HFFc6 (cell line): ENCODE data around the gene BAG2. TPM values are rescaled to one million over a fixed set of nuclear protein-coding genes. Genes with fewer than 3 reads are reported as not detected.

Experiments used
- DNase-seq: peaks from one replicate; pipeline ENCODE4 v3.0.0-alpha.2; 2018
- H3K27ac Mint-ChIP-seq: 2 replicates; pipeline ENCODE4 v1.8.0; 2020; ENCODE audit warnings: mild to moderate bottlenecking, mixed read lengths
- H3K27me3 Mint-ChIP-seq: 2 replicates; pipeline ENCODE4 v1.8.0; 2021; ENCODE audit warnings: mild to moderate bottlenecking, moderate library complexity, mixed read lengths; ENCODE audit not compliant: insufficient read depth
- H3K36me3 Mint-ChIP-seq: 2 replicates; pipeline ENCODE4 v1.8.0; 2021; ENCODE audit warnings: low read depth, mixed read lengths
- H3K4me1 Mint-ChIP-seq: 2 replicates; pipeline ENCODE4 v1.8.0; 2020; ENCODE audit warnings: low read depth, mixed read lengths
- H3K4me3 Mint-ChIP-seq: 2 replicates; pipeline ENCODE4 v1.8.0; 2020; ENCODE audit warnings: mild to moderate bottlenecking, moderate library complexity, mixed read lengths
- H3K9me3 Mint-ChIP-seq: 2 replicates; pipeline ENCODE4 v1.8.0; 2020; ENCODE audit warnings: mild to moderate bottlenecking, mixed read lengths
- total RNA-seq, 6 experiments: library from RNA; stranded (reverse); fragmentation: NEBNext Ultra II Directional; extraction: Animal tissue kit (Norgen Biotek cat#: 25700); gene quantifications; 2 replicates in 1 of 6; 3 replicates in 5 of 6; pipeline ENCODE4 v1.2.3, GENCODE V29; 2021
- TF ChIP-seq, protein P1 (sequence below): fragments of 200-600 bp; sonication (generic); IDR thresholded peaks from 2 replicates; pipeline ENCODE4 v1.5.0; 2021; ENCODE audit warnings: antibody characterized with exemption, mild to moderate bottlenecking

The BAG2 gene
- total RNA-seq, 6 experiments from 2014 or later = 26.2 to 31.6 (median 28.3) TPM

DNA sequence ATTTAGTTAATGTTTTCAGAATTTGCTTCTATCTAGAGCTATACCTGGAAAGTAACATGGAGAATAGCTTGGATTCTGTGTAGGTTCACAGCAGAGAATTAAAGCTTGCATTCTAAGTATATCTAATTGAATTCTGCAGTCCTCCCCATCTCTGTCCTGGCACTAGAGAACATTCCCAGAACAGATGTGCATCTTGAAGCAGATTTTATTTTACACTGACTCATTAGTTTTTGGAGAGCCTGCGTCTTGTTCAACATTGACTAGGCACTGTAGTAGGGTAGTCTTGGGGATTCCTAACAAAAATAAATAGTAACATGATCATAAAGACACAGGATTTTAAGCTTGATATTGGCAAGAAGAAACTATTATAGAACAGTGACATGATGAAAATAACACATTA is 36.2 kb upstream of the BAG2 start:
- Mint-ChIP-seq H3K27ac (peak overlapping the region; percentile 45; the same call in 1 of the 2 replicates), H3K36me3 (peaks cover 25% of the 10 kb centered on the region), H3K4me3 (no peak overlapping the region), H3K27me3 (peaks cover 2% of the 10 kb centered on the region; the same call in 1 of the 2 replicates), H3K9me3 (no peaks in the 10 kb centered on the region), H3K4me1 (peaks cover 20% of the 10 kb centered on the region)
- no peak for DNase-seq
- TF ChIP-seq, protein P1, sequence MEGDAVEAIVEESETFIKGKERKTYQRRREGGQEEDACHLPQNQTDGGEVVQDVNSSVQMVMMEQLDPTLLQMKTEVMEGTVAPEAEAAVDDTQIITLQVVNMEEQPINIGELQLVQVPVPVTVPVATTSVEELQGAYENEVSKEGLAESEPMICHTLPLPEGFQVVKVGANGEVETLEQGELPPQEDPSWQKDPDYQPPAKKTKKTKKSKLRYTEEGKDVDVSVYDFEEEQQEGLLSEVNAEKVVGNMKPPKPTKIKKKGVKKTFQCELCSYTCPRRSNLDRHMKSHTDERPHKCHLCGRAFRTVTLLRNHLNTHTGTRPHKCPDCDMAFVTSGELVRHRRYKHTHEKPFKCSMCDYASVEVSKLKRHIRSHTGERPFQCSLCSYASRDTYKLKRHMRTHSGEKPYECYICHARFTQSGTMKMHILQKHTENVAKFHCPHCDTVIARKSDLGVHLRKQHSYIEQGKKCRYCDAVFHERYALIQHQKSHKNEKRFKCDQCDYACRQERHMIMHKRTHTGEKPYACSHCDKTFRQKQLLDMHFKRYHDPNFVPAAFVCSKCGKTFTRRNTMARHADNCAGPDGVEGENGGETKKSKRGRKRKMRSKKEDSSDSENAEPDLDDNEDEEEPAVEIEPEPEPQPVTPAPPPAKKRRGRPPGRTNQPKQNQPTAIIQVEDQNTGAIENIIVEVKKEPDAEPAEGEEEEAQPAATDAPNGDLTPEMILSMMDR = no peak

DNA sequence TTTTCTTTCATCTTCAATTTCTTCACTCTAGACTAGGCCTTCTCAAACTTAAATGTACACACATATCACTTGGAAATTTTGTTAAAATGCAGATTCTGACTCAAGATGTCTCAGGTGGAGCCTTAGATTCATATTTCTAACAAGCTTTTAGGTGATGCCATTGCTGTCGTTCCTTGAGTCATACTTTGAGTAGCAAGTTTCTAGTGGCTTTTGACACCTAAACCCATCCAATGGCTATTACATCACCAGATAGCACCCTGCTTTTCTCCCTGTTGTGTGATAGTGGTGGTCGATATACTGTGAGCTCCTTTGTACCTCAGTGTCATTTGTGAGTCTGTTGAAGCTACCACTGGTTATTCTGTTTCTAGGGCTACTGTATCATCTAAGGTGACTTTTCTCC is 34.8 kb upstream of the BAG2 start:
- peaks cover 8% of the 10 kb centered on the region; the same call in 1 of the 2 replicates for H3K4me1 Mint-ChIP-seq
- DNase-seq = no peak
- no peaks in the 10 kb centered on the region for H3K9me3 Mint-ChIP-seq
- H3K27me3 Mint-ChIP-seq = peaks cover 2% of the 10 kb centered on the region; the same call in 1 of the 2 replicates
- no peak overlapping the region for H3K4me3 Mint-ChIP-seq
- H3K27ac Mint-ChIP-seq = no peak overlapping the region
- peaks cover 30% of the 10 kb centered on the region for H3K36me3 Mint-ChIP-seq
- TF ChIP-seq, protein P1 = no peak

DNA sequence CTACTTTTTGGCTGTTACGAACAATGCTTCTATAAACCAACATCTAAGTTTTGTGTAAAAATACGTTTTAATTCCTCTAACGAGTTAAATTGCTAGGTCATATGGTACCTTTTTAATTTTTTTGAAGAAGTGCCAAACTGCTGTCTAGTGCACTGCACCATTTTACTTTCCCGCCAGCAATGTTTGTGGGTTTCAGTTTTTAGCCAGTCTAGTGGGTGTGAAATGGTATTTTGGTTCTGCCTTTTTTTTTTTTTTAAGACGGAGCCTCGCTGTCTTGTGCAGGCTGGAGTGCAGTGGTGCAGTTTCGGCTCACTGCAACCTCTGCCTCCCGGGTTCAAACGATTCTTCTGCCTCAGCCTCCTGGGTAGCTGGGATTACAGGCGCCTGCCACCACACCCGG is 34.1 kb upstream of the BAG2 start:
- no peaks in the 10 kb centered on the region for H3K9me3 Mint-ChIP-seq
- peaks cover 35% of the 10 kb centered on the region for H3K36me3 Mint-ChIP-seq
- DNase-seq = no peak
- H3K27me3 Mint-ChIP-seq = peaks cover 2% of the 10 kb centered on the region; the same call in 1 of the 2 replicates
- TF ChIP-seq, protein P1 = no peak
- H3K4me3 Mint-ChIP-seq = no peak overlapping the region
- no peak overlapping the region for H3K27ac Mint-ChIP-seq
- H3K4me1 Mint-ChIP-seq = peaks cover 8% of the 10 kb centered on the region; the same call in 1 of the 2 replicates

DNA sequence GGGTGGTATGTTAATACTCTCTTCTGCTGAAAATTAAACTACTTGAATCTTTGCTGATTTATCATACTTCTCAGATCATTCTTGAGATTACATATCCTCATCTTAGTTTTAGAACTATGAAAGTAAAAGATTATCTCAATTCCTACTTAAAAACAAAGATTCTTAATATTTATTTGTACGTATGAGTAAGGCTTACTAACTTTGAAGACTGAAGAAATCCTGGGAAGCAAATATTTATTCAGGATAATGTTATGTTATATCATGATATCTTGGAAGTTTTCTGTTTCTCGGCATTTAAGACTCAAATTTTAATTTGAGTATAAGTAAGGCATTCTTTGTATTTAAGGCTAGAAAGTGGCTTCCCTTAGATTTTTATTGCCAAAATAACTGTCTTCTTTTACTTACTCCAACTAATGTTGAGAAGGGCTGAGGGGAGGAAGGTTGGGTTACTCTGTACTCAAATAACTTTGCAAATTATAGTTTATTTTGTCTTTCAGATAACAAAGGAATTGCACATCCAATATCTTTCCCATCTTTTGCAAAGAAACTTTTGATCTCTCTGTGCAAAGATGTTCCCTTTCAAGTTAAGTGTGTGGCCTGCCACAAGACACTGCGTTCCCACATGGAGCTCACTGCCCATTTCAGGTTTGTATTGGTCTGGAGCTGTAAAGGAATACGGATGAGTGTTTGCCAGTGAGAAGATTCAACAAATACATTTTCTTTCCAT is 30.5 kb upstream of the BAG2 start:
- DNase-seq = no peak
- Mint-ChIP-seq H3K4me3 (no peak overlapping the region), H3K9me3 (no peaks in the 10 kb centered on the region), H3K27me3 (peaks cover 2% of the 10 kb centered on the region; the same call in 1 of the 2 replicates), H3K27ac (no peak overlapping the region), H3K36me3 (peaks cover 38% of the 10 kb centered on the region), H3K4me1 (no peaks in the 10 kb centered on the region)
- TF ChIP-seq, protein P1 = no peak

DNA sequence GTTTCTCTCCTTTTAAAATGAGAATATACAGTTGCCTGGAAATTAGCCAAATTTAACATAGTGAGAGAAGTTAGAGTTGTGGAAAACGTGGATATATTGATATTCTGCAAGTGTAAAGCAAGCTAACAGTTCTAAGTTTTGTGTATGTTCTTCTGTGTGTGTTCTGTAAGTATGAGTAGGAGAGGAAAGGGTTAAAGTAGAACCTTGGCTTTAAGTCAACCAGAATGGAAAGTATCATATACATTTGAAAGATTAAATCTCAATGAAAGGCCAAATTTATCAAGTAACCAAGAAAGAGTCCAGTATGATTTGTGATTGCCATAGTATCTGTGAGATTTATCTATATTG is 30.0 kb upstream of the BAG2 start:
- TF ChIP-seq, protein P1 = no peak
- Mint-ChIP-seq H3K27ac (no peak overlapping the region), H3K4me1 (peaks cover under 1% of the 10 kb centered on the region), H3K4me3 (no peak overlapping the region), H3K9me3 (no peaks in the 10 kb centered on the region), H3K36me3 (peaks cover 33% of the 10 kb centered on the region), H3K27me3 (peaks cover 2% of the 10 kb centered on the region; the same call in 1 of the 2 replicates)
- no peak for DNase-seq
